ENCODE results near the gene EME1.

GRCh38 chr17:50371526-50371925 lies 1.5 kb upstream of the EME1 start:
- TF ChIP-seq CTCF (IDR thresholded peaks at IDR 0.05) (no peak), RFX5 (IDR thresholded peaks at IDR 0.05) (no peak), KDM5A (IDR thresholded peaks at IDR 0.05) (no peak)

Data from A549 (cell line).